ENCODE results near the gene ADAMTS12. TPM values are rescaled to one million over a fixed set of nuclear protein-coding genes. Genes with fewer than 3 reads are reported as not detected.
A peak's percentile ranks its signal among the peaks of the same experiment; 100 is the strongest.

Gene ADAMTS12
- total RNA-seq, 1 experiment from 2014 or later = 0.18 TPM

DNA sequence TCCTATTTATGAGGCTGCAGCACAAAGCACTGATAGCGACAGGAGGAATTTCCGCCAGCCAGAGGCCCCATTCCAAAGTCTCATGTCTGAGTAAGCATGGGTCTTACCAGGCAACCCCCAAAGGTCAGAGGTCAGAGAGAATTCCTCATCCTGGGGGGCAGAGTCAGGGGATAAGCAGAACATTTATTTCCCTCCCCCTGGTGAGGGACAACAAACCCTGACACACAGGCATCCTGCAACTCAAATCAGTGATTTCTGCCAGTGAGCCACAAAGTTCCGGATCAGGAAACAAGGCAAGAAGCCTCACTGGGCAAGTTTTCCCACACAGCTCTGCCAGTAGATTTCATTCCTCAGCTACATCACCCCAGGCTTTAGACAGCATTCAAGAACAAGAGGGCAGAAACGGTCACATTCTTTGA, 37.0 kb downstream of the ADAMTS12 start:
- Histone ChIP-seq H3K9me2 (replicated peaks; ENCODE audit: low read length) (no peaks in the 10 kb centered on the region), H4K20me1 (ENCODE audit: low read length) (no peaks in the 10 kb centered on the region), H3K27ac (ENCODE audit: low read length) (peak overlapping the region; percentile 78), H2AFZ (ENCODE audit: low read length) (peak overlapping the region; percentile 12; the same call in 1 of the 2 replicates), H3K9ac (ENCODE audit: low read length) (peak overlapping the region; percentile 33; the same call in 1 of the 2 replicates), H3K4me1 (ENCODE audit: insufficient read depth, low read length) (peaks cover 43% of the 10 kb centered on the region), H3K27me3 (ENCODE audit: low read length) (no peaks in the 10 kb centered on the region), H3F3A (ENCODE audit: low read length, unreplicated experiment) (no peaks in the 10 kb centered on the region), H3K4me2 (ENCODE audit: low read length) (peak overlapping the region; percentile 57), H3K79me2 (ENCODE audit: low read length) (no peaks in the 10 kb centered on the region), H3K36me3 (ENCODE audit: low read depth, low read length) (no peaks in the 10 kb centered on the region), H3K4me3 (ENCODE audit: low read length) (no peak overlapping the region), H3K9me3 (ENCODE audit: low read length) (no peaks in the 10 kb centered on the region)
- intact Hi-C loops (cut with micrococcal nuclease) = no loop called here
- TF ChIP-seq, protein P1, sequence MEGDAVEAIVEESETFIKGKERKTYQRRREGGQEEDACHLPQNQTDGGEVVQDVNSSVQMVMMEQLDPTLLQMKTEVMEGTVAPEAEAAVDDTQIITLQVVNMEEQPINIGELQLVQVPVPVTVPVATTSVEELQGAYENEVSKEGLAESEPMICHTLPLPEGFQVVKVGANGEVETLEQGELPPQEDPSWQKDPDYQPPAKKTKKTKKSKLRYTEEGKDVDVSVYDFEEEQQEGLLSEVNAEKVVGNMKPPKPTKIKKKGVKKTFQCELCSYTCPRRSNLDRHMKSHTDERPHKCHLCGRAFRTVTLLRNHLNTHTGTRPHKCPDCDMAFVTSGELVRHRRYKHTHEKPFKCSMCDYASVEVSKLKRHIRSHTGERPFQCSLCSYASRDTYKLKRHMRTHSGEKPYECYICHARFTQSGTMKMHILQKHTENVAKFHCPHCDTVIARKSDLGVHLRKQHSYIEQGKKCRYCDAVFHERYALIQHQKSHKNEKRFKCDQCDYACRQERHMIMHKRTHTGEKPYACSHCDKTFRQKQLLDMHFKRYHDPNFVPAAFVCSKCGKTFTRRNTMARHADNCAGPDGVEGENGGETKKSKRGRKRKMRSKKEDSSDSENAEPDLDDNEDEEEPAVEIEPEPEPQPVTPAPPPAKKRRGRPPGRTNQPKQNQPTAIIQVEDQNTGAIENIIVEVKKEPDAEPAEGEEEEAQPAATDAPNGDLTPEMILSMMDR (conservative IDR thresholded peaks at IDR 0.05; ENCODE audit: low read depth, low read length) = no peak
- TF ChIP-seq EZH2phosphoT487 (IDR thresholded peaks at IDR 0.05; ENCODE audit: borderline replicate concordance, low read length) (no peak), EZH2 (IDR thresholded peaks at IDR 0.05; ENCODE audit: low read length, unreplicated experiment) (no peak)
- ATAC-seq = peak; percentile 11; the same call in 1 of the 2 replicates
- ChIA-PET POLR2A (ENCODE audit: unreplicated experiment) (no interaction called here), CTCF (interaction anchor here (0.6 kb wide), 1 partner anchor 266 kb away, joined by 4 read pairs; no protein-coding TSS in a partner anchor)
- peak; percentile 61 for DNase-seq
- BruUV-seq (replicated peaks) = no TSS peak

GRCh38 chr5:33852837-33853236, 39.0 kb downstream of the ADAMTS12 start:
- no peaks in the 10 kb centered on the region for H3F3A ChIP-seq (ENCODE audit: low read length, unreplicated experiment)
- no peaks in the 10 kb centered on the region for H3K36me3 ChIP-seq (ENCODE audit: low read depth, low read length)
- H3K9me2 ChIP-seq (replicated peaks; ENCODE audit: low read length) = no peaks in the 10 kb centered on the region
- no peak for DNase-seq
- no peak overlapping the region for H3K4me2 ChIP-seq (ENCODE audit: low read length)
- H3K4me3 ChIP-seq (ENCODE audit: low read length) = no peak overlapping the region
- H2AFZ ChIP-seq (ENCODE audit: low read length) = no peak overlapping the region
- ChIA-PET CTCF (no interaction called here), POLR2A (ENCODE audit: unreplicated experiment) (no interaction called here)
- peaks cover 34% of the 10 kb centered on the region for H3K4me1 ChIP-seq (ENCODE audit: insufficient read depth, low read length)
- BruUV-seq (replicated peaks) = no TSS peak
- H3K27ac ChIP-seq (ENCODE audit: low read length) = no peak overlapping the region
- no peak for TF ChIP-seq EZH2phosphoT487 (IDR thresholded peaks at IDR 0.05; ENCODE audit: borderline replicate concordance, low read length)
- TF ChIP-seq EZH2 (IDR thresholded peaks at IDR 0.05; ENCODE audit: low read length, unreplicated experiment) = no peak
- TF ChIP-seq, protein P1 (conservative IDR thresholded peaks at IDR 0.05; ENCODE audit: low read depth, low read length) = no peak
- intact Hi-C loops (cut with micrococcal nuclease) = no loop called here
- no peaks in the 10 kb centered on the region for H3K9me3 ChIP-seq (ENCODE audit: low read length)
- ATAC-seq = no peak
- no peaks in the 10 kb centered on the region for H3K79me2 ChIP-seq (ENCODE audit: low read length)
- H4K20me1 ChIP-seq (ENCODE audit: low read length) = no peaks in the 10 kb centered on the region
- no peak overlapping the region for H3K9ac ChIP-seq (ENCODE audit: low read length)
- no peaks in the 10 kb centered on the region for H3K27me3 ChIP-seq (ENCODE audit: low read length)

DNA sequence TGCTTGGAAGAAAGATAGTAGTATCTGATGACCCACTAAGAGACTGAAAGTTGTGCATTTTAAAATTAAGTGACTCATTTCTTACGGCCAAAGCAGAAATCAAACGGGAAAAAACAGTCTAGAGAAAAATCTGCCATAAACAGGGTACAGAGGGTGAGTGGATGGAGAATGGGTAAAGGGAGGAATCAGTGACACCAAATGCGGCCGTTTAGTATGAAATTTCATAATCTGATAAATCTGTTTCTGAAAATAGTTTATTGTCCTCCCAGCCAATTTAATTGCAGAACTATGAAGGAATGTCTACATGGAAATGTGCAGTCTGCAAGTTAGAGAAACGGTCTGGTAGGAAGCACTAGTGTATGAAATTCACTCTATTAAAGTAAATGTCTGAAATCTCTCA, 39.5 kb downstream of the ADAMTS12 start:
- Histone ChIP-seq H2AFZ (ENCODE audit: low read length) (no peak overlapping the region), H3K79me2 (ENCODE audit: low read length) (no peaks in the 10 kb centered on the region), H3K4me3 (ENCODE audit: low read length) (no peak overlapping the region), H4K20me1 (ENCODE audit: low read length) (no peaks in the 10 kb centered on the region), H3K9ac (ENCODE audit: low read length) (no peak overlapping the region), H3K27me3 (ENCODE audit: low read length) (no peaks in the 10 kb centered on the region), H3K36me3 (ENCODE audit: low read depth, low read length) (no peaks in the 10 kb centered on the region), H3K4me2 (ENCODE audit: low read length) (no peak overlapping the region), H3K27ac (ENCODE audit: low read length) (no peak overlapping the region), H3F3A (ENCODE audit: low read length, unreplicated experiment) (no peaks in the 10 kb centered on the region), H3K9me3 (ENCODE audit: low read length) (no peaks in the 10 kb centered on the region), H3K4me1 (ENCODE audit: insufficient read depth, low read length) (peaks cover 34% of the 10 kb centered on the region), H3K9me2 (replicated peaks; ENCODE audit: low read length) (no peaks in the 10 kb centered on the region)
- ChIA-PET CTCF (no interaction called here), POLR2A (ENCODE audit: unreplicated experiment) (no interaction called here)
- BruUV-seq (replicated peaks) = no TSS peak
- no peak for ATAC-seq
- TF ChIP-seq EZH2 (IDR thresholded peaks at IDR 0.05; ENCODE audit: low read length, unreplicated experiment) = no peak
- TF ChIP-seq, protein P1 (conservative IDR thresholded peaks at IDR 0.05; ENCODE audit: low read depth, low read length) = no peak
- no peak for TF ChIP-seq EZH2phosphoT487 (IDR thresholded peaks at IDR 0.05; ENCODE audit: borderline replicate concordance, low read length)
- intact Hi-C loops (cut with micrococcal nuclease) = no loop called here
- no peak for DNase-seq
